Gastrocnemius medialis (tissue), 4 donors: ENCODE measurements around the gene RFTN1. TPM values are rescaled to one million over a fixed set of nuclear protein-coding genes. Genes with fewer than 3 reads are reported as not detected.

ENCODE experiments used
- ATAC-seq, 2 donors: fragments of 150-250 bp; one replicate each; pipeline ENCODE4 v1.9.1; 2016
- DNase-seq, 2 donors: peaks; one replicate each; pipeline ENCODE4 v3.0.0-alpha.2; 2019
- H3K27ac ChIP-seq, 4 donors: fragments of 200-600 bp; sonication (generic); 1 replicate in 1 of 4; 2 replicates in 3 of 4; pipeline ENCODE4 v1.5.1; 2016 to 2018; ENCODE audit warnings: mild to moderate bottlenecking in 2 of 4, moderate library complexity in 1 of 4
- H3K27me3 ChIP-seq, 3 donors: fragments of 200-600 bp; sonication (generic) in 2 of 3; 1 replicate in 1 of 3; 2 replicates in 2 of 3; pipeline versions ENCODE4 v1.5.1 to v1.6.0; 2016 to 2019; ENCODE audit warnings: mild to moderate bottlenecking in 1 of 3, moderate library complexity in 1 of 3
- H3K36me3 ChIP-seq, 2 donors: fragments of 200-600 bp; sonication (generic) in 1 of 2; one replicate each; pipeline ENCODE4 v1.5.1; 2017 to 2018
- H3K4me1 ChIP-seq, 2 donors: fragments of 200-600 bp; sonication (generic) in 1 of 2; one replicate each; pipeline ENCODE4 v1.5.1; 2016 to 2017; ENCODE audit warnings: mild to moderate bottlenecking in 2 of 2
- H3K4me3 ChIP-seq, 4 donors: fragments of 200-600 bp; sonication (generic) in 3 of 4; 1 replicate in 1 of 4; 2 replicates in 3 of 4; pipeline ENCODE4 v1.5.1; 2016 to 2019; ENCODE audit warnings: mild to moderate bottlenecking in 2 of 4
- H3K9me3 ChIP-seq, 3 donors: fragments of 200-600 bp; sonication (generic) in 2 of 3; 1 replicate in 1 of 3; 2 replicates in 2 of 3; pipeline ENCODE4 v1.5.1; 2016 to 2019
- CTCF ChIP-seq, 5 experiments: fragments of 450-650 bp in 3 of 5; fragments of 200-600 bp in 2 of 5; sonication (generic) in 2 of 5; IDR thresholded peaks in 4 of 5; conservative IDR thresholded peaks in 1 of 5; 1 replicate in 4 of 5; 2 replicates in 1 of 5; pipeline ENCODE4 v1.5.1; 2016 to 2019; ENCODE audit warnings: antibody characterized with exemption in 5 of 5, mild to moderate bottlenecking in 3 of 5, moderate library complexity in 3 of 5
- POLR2A ChIP-seq, 2 donors: fragments of 450-650 bp; IDR thresholded peaks; one replicate each; pipeline ENCODE4 v1.6.1; 2017; ENCODE audit warnings: antibody characterized with exemption in 2 of 2, mild to moderate bottlenecking in 2 of 2, moderate library complexity in 2 of 2
- in situ Hi-C, 4 donors: fragments of 200-750 bp; cut with MboI; loops; one replicate each; pipeline versions ENCODE4 v1.15.0 to v1.8.0; 2017; ENCODE audit warnings: low sequenced_read_pairs in 4 of 4
- intact Hi-C: fragments of 100-400 bp; cut with DNase I; formaldehyde crosslinking; loops from one replicate; pipeline ENCODE4 v1.15.1; 2023; ENCODE audit warnings: low total_unique reads
- total RNA-seq, 4 donors: library from RNA; depleted of rRNA; stranded (reverse); fragments of >200 nt; gene quantifications; one replicate each; pipeline versions ENCODE4 v1.1.0 to v1.2.3, GENCODE V29; 2016

RFTN1 gene
- total RNA-seq, 4 donors from 2014 or later, result 10.7 to 22.8 (median 11.7) TPM

GRCh38 chr3:16463119-16463518 lies 50.4 kb downstream of the RFTN1 start:
- DNase-seq (no peak), ATAC-seq (no peak)
- no peaks in the 10 kb centered on the region for H3K27me3 ChIP-seq
- peaks cover 0 to 20% of the 10 kb centered on the region in 2 donors for H3K4me1 ChIP-seq
- H3K27ac ChIP-seq, result no peak overlapping the region
- in situ Hi-C loops (no loop called here), intact Hi-C loops (no loop called here)
- no peak overlapping the region for H3K4me3 ChIP-seq
- H3K36me3 ChIP-seq, result no peaks in the 10 kb centered on the region
- TF ChIP-seq CTCF (IDR thresholded peaks at IDR 0.05 in 4 of 5, conservative IDR thresholded peaks at IDR 0.05 in 1 of 5), result no peak
- no peak for TF ChIP-seq POLR2A (IDR thresholded peaks at IDR 0.05)
- H3K9me3 ChIP-seq, result no peaks in the 10 kb centered on the region

GRCh38 chr3:16462679-16463078 lies 50.8 kb downstream of the RFTN1 start:
- Histone ChIP-seq H3K4me3 (no peak overlapping the region), H3K9me3 (no peaks in the 10 kb centered on the region), H3K27ac (no peak overlapping the region), H3K27me3 (no peaks in the 10 kb centered on the region), H3K4me1 (peaks cover 0 to 16% of the 10 kb centered on the region in 2 donors), H3K36me3 (no peaks in the 10 kb centered on the region)
- DNase-seq (no peak), ATAC-seq (no peak)
- no peak for TF ChIP-seq CTCF (IDR thresholded peaks at IDR 0.05 in 4 of 5, conservative IDR thresholded peaks at IDR 0.05 in 1 of 5)
- in situ Hi-C loops (no loop called here), intact Hi-C loops (no loop called here)

GRCh38 chr3:16461463-16462245 lies 51.8 kb downstream of the RFTN1 start:
- H3K4me3 ChIP-seq, result no peak overlapping the region
- intact Hi-C loops, result no loop called here
- H3K4me1 ChIP-seq, result peaks cover 0 to 12% of the 10 kb centered on the region in 2 donors
- no peaks in the 10 kb centered on the region for H3K9me3 ChIP-seq
- ATAC-seq (no peak), DNase-seq (no peak)
- no peaks in the 10 kb centered on the region for H3K36me3 ChIP-seq
- H3K27ac ChIP-seq, result no peak overlapping the region
- H3K27me3 ChIP-seq, result no peaks in the 10 kb centered on the region
- in situ Hi-C loops, result no loop called here
- no peak for TF ChIP-seq POLR2A (IDR thresholded peaks at IDR 0.05)
- no peak for TF ChIP-seq CTCF (IDR thresholded peaks at IDR 0.05 in 4 of 5, conservative IDR thresholded peaks at IDR 0.05 in 1 of 5)

- peaks cover 0 to 12% of the 10 kb centered on the region in 2 donors for H3K4me1 ChIP-seq
- ATAC-seq (no peak), DNase-seq (no peak)
- in situ Hi-C loops (no loop called here), intact Hi-C loops (no loop called here)
- H3K4me3 ChIP-seq, result no peak overlapping the region
- H3K36me3 ChIP-seq, result no peaks in the 10 kb centered on the region
- H3K27me3 ChIP-seq, result no peaks in the 10 kb centered on the region
- TF ChIP-seq CTCF (IDR thresholded peaks at IDR 0.05 in 4 of 5, conservative IDR thresholded peaks at IDR 0.05 in 1 of 5) (no peak), POLR2A (IDR thresholded peaks at IDR 0.05) (no peak)
- H3K9me3 ChIP-seq, result no peaks in the 10 kb centered on the region
- no peak overlapping the region for H3K27ac ChIP-seq
Observed at GRCh38 chr3:16460886-16461285, 52.6 kb downstream of the RFTN1 start.
